ENCODE results near the gene DIPK1B.

DIPK1B gene

GRCh38 chr9:136726118-136726517 lies 13.7 kb downstream of the DIPK1B start:
- H3K27ac ChIP-seq = peak overlapping the region; percentile 92
- TF ChIP-seq, protein P1, sequence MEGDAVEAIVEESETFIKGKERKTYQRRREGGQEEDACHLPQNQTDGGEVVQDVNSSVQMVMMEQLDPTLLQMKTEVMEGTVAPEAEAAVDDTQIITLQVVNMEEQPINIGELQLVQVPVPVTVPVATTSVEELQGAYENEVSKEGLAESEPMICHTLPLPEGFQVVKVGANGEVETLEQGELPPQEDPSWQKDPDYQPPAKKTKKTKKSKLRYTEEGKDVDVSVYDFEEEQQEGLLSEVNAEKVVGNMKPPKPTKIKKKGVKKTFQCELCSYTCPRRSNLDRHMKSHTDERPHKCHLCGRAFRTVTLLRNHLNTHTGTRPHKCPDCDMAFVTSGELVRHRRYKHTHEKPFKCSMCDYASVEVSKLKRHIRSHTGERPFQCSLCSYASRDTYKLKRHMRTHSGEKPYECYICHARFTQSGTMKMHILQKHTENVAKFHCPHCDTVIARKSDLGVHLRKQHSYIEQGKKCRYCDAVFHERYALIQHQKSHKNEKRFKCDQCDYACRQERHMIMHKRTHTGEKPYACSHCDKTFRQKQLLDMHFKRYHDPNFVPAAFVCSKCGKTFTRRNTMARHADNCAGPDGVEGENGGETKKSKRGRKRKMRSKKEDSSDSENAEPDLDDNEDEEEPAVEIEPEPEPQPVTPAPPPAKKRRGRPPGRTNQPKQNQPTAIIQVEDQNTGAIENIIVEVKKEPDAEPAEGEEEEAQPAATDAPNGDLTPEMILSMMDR (conservative IDR thresholded peaks at IDR 0.05) = no peak

DNA sequence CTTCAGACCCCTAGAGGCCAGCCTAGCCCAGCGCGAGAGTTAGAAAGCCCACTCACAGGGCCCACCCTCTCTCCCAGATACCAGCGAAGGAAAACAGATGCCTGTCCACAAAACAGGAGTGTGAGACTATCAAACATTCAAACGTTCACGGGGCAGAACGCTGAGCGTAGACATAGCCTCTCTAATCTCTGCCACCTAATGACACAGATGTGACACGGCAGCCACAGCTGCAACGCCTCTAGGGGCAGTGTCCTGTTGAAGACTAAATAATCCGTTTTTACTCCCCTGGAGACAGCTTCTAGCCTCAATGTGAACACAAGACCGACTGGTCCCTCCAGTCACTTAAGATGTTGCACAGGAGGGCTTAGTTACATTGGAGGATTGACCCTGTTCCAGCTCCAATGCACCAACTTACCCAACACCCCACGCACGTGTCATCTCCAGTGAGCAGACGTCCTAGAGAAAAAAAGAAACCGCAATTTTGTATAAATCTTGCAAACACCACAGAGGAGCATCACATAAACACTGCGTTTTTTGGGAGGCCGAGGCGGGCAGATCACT lies 14.3 kb downstream of the DIPK1B start:
- H3K27ac ChIP-seq = peak overlapping the region; percentile 92
- TF ChIP-seq, protein P1 (conservative IDR thresholded peaks at IDR 0.05) = peak; percentile 80

DNA sequence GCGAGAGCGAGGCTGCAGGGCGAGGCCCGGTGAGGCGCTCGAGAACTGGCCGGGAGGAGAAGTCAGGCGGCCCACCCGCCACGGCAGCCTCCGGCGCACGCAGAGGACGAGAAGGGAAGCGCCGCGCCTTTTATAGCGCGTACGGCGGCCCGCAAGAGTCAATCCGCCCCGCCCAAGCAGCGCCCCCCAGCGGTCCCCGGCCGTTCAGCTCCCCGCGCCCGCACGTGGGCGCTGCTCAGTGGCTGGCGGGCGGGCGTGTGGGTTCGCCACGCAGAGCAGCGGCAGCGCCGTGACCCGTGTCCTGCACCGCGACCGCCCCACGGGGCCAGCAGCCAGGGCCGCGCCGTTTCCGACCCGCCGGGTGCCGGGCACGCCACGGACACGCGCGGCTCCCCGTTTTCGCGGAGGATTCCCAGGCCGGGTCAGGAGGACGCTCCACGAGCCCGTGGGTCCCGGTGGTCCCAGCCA lies 15.7 kb downstream of the DIPK1B start:
- peak overlapping the region; percentile 92 for H3K27ac ChIP-seq
- TF ChIP-seq, protein P1 (conservative IDR thresholded peaks at IDR 0.05) = peak; percentile 97

DNA sequence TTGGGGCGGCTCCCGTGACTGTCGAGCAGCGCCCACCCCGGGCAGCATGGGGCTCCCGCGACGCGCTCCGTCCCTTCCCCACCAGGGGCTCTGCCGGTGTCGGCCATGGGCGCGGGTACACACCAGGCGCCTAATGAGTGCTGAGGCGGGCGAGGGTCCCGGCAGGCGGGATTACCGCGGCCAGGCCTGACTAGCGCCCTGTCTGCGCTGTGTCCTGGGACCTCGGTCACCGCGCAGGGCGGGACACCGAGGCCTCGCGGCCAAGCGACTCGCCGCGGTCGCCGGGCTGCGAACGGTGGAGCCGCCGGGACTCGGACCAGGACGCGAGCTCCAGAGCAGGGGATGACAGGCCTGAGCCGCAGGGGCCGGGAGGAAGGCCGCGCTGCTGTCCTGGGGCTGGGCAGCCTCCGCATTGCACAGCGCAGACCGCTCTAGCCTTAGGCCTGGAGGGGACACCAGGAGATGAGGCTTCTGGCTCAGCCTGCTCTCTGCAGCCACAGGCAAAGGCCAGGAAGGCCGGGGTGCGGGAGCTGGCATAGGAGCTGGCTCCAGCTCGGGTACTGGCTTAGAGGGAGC lies 16.3 kb downstream of the DIPK1B start:
- peak overlapping the region; percentile 92 for H3K27ac ChIP-seq
- TF ChIP-seq, protein P1 (conservative IDR thresholded peaks at IDR 0.05) = no peak

DNA sequence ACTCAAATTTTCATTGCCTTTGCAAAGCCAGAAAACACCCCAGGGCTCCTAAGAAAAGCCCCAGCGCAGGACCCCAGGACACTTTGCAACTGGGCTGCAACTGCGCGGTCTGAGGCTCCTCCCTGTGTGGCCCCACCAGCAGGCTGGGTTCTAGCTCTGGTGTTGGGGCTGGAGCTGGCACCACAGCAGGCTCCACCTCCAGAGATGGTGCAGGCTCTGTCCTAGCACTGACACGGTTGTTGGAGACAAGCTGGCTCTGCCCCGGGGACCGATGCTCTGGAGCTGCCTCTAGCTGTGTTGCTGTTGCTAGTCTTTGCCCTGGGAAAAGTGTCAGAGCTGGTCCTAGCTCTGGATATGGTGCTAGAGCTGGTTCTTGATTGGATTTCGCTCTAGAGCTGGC lies 16.8 kb downstream of the DIPK1B start:
- H3K27ac ChIP-seq = peak overlapping the region; percentile 92
- TF ChIP-seq, protein P1 (conservative IDR thresholded peaks at IDR 0.05) = no peak

GRCh38 chr9:136729926-136730325 lies 17.6 kb downstream of the DIPK1B start:
- peak overlapping the region; percentile 92; the same call in 1 of the 2 replicates for H3K27ac ChIP-seq
- TF ChIP-seq, protein P1 (conservative IDR thresholded peaks at IDR 0.05) = no peak

- no peak overlapping the region for H3K27ac ChIP-seq
- TF ChIP-seq, protein P1 (conservative IDR thresholded peaks at IDR 0.05) = no peak
These were observed 20.2 kb downstream of the DIPK1B start for GRCh38 chr9:136732444-136733178.
